Trophoblast cell (in vitro differentiated cells and primary cell): ENCODE data around the gene BBX.

Experiments used
- DNase-seq, 2 donors: peaks; one replicate each; pipeline ENCODE4 v3.0.0-alpha.2; 2016
- H2AFZ ChIP-seq: 2 replicates; pipeline ENCODE4 v1.6.1; 2013; ENCODE audit warnings: low read length, moderate library complexity, mild to moderate bottlenecking; ENCODE audit not compliant: insufficient read depth, poor library complexity
- H2AK5ac ChIP-seq: 2 replicates; pipeline ENCODE4 v1.6.1; 2013; ENCODE audit warnings: mild to moderate bottlenecking, low read length
- H2BK120ac ChIP-seq: 2 replicates; pipeline ENCODE4 v1.6.1; 2013; ENCODE audit warnings: low read length, mild to moderate bottlenecking, moderate library complexity; ENCODE audit not compliant: insufficient read depth, poor library complexity
- H2BK12ac ChIP-seq: 2 replicates; pipeline ENCODE4 v1.6.1; 2013; ENCODE audit warnings: mild to moderate bottlenecking, low read length, moderate library complexity
- H2BK5ac ChIP-seq: 2 replicates; pipeline ENCODE4 v1.6.1; 2013; ENCODE audit warnings: low read length, low read depth, moderate library complexity, mild to moderate bottlenecking; ENCODE audit not compliant: poor library complexity
- H3K14ac ChIP-seq: 2 replicates; pipeline ENCODE4 v1.6.1; 2013; ENCODE audit warnings: mild to moderate bottlenecking, low read length
- H3K18ac ChIP-seq: 2 replicates; pipeline ENCODE4 v1.6.1; 2013; ENCODE audit warnings: mild to moderate bottlenecking, low read length
- H3K23ac ChIP-seq: 2 replicates; pipeline ENCODE4 v1.6.1; 2013; ENCODE audit warnings: low read length
- H3K27ac ChIP-seq: 2 replicates; pipeline ENCODE4 v1.5.1; 2013; ENCODE audit warnings: low read depth, mild to moderate bottlenecking, inconsistent platforms, low read length, moderate library complexity
- H3K27me3 ChIP-seq: 2 replicates; pipeline ENCODE4 v1.6.1; 2013; ENCODE audit warnings: inconsistent platforms, mild to moderate bottlenecking, low read length, moderate library complexity; ENCODE audit not compliant: insufficient read depth
- H3K36me3 ChIP-seq, 2 experiments: 1 replicate in 1 of 2; 2 replicates in 1 of 2; pipeline ENCODE4 v1.6.1; 2013; ENCODE audit warnings: low read length in 2 of 2, mild to moderate bottlenecking in 2 of 2, moderate library complexity in 1 of 2; ENCODE audit not compliant: insufficient read depth in 2 of 2, control insufficient read depth in 1 of 2
- H3K4ac ChIP-seq: 2 replicates; pipeline ENCODE4 v1.6.1; 2013; ENCODE audit warnings: low read depth, mild to moderate bottlenecking, low read length, moderate library complexity
- H3K4me1 ChIP-seq, 2 experiments: 1 replicate in 1 of 2; 2 replicates in 1 of 2; pipeline ENCODE4 v1.6.1; 2013; ENCODE audit warnings: low read length in 2 of 2, mild to moderate bottlenecking in 2 of 2, moderate library complexity in 1 of 2; ENCODE audit not compliant: insufficient read depth in 2 of 2, control insufficient read depth in 1 of 2
- H3K4me2 ChIP-seq: 2 replicates; pipeline ENCODE4 v1.6.1; 2013; ENCODE audit warnings: inconsistent platforms, mild to moderate bottlenecking, low read length, moderate library complexity
- H3K4me3 ChIP-seq: 2 replicates; pipeline ENCODE4 v1.5.1; 2013; ENCODE audit warnings: mild to moderate bottlenecking, low read depth, low read length, inconsistent platforms
- H3K79me1 ChIP-seq: one replicate; pipeline ENCODE4 v1.6.1; 2013; ENCODE audit warnings: low read length
- H3K79me2 ChIP-seq: 2 replicates; pipeline ENCODE4 v1.6.1; 2013; ENCODE audit warnings: low read length, mild to moderate bottlenecking; ENCODE audit not compliant: control insufficient read depth, insufficient read depth, poor library complexity
- H3K9ac ChIP-seq: 2 replicates; pipeline ENCODE4 v1.6.1; 2013; ENCODE audit warnings: mild to moderate bottlenecking, low read length
- H3K9me3 ChIP-seq: 2 replicates; pipeline ENCODE4 v1.6.1; 2013; ENCODE audit warnings: low read depth, mild to moderate bottlenecking, control low read depth, inconsistent platforms, low read length; ENCODE audit not compliant: insufficient read depth
- H4K12ac ChIP-seq: 2 replicates; pipeline ENCODE4 v1.6.1; 2013; ENCODE audit warnings: low read depth, mild to moderate bottlenecking, low read length, moderate library complexity
- H4K8ac ChIP-seq: 2 replicates; pipeline ENCODE4 v1.6.1; 2013; ENCODE audit warnings: low read depth, mild to moderate bottlenecking, low read length, moderate library complexity
- H4K91ac ChIP-seq: one replicate; pipeline ENCODE4 v1.6.1; 2013; ENCODE audit warnings: low read depth, mild to moderate bottlenecking, low read length, moderate library complexity
- WGBS: extraction: QIAGEN DNeasy Blood & Tissue Kit; methylation state at CpG from one replicate; pipeline ENCODE4 v1.1.7; 2013; ENCODE audit warnings: missing lambda C conversion rate; ENCODE audit not compliant: insufficient read length, insufficient coverage; ENCODE audit errors: extremely low coverage; 5-methylcytosine and 5-hydroxymethylcytosine counted together

Gene BBX

DNA sequence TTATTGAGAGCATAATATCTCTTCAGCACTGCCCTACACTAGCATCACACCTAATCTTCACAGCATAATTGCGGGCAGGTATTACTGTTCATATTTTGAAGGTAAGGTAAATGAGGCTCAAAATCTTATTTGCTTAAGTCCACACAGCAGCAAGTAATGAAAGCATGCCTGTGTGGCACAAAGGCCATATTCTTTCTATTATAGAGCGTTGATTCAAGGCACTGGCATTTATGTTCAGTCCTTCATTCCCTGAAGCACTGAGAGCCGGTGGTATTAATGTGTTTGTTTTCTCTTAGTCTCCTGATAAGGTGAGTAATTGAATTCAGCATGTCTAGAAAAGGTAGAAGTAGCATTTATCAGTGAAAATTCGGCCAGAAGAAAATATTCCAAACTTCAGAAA is 231.2 kb downstream of the BBX start:
- Histone ChIP-seq H3K4me1 (no peaks in the 10 kb centered on the region), H3K9ac (no peak overlapping the region), H3K27ac (no peak overlapping the region), H3K9me3 (no peaks in the 10 kb centered on the region), H3K4me2 (no peak overlapping the region), H3K23ac (no peak overlapping the region), H4K8ac (no peak overlapping the region), H2BK5ac (no peak overlapping the region), H3K79me2 (no peaks in the 10 kb centered on the region), H3K4ac (no peak overlapping the region), H3K14ac (no peak overlapping the region), H2BK120ac (no peak overlapping the region), H2AK5ac (no peak overlapping the region), H4K91ac (no peak overlapping the region), H4K12ac (no peak overlapping the region), H3K18ac (no peak overlapping the region), H2BK12ac (no peak overlapping the region), H3K79me1 (no peaks in the 10 kb centered on the region), H3K4me3 (no peak overlapping the region), H3K36me3 (no peaks in the 10 kb centered on the region), H3K27me3 (no peaks in the 10 kb centered on the region), H2AFZ (no peak overlapping the region)
- no CpG with 5 or more reads among the region's 4 CpGs for WGBS
- no peak for DNase-seq

DNA sequence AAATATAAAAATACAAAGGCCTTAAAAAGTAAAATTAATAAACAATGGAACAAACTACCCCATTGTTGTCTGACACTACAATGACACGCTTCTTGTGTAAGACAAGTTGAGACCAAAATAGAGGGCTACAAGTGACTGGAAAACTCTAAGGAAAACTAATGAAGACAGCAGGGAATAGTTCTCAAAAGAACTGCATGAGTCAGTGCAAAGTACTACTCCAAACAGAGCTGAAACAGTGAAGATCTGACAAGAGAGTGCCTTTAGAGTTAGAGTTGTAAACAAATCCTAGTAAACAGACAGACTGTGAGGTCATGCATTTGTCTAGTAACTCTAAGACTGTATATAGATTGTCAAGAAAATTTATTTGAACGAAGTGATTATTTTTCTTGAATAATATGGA is 233.9 kb downstream of the BBX start:
- Histone ChIP-seq H3K4me3 (no peak overlapping the region), H2BK12ac (no peak overlapping the region), H2AK5ac (no peak overlapping the region), H4K8ac (no peak overlapping the region), H3K27me3 (no peaks in the 10 kb centered on the region), H3K14ac (no peak overlapping the region), H3K18ac (no peak overlapping the region), H3K4ac (no peak overlapping the region), H3K79me2 (no peaks in the 10 kb centered on the region), H2AFZ (no peak overlapping the region), H2BK120ac (no peak overlapping the region), H3K36me3 (no peaks in the 10 kb centered on the region), H3K23ac (no peak overlapping the region), H3K9ac (no peak overlapping the region), H4K91ac (no peak overlapping the region), H3K4me2 (no peak overlapping the region), H4K12ac (no peak overlapping the region), H3K9me3 (no peaks in the 10 kb centered on the region), H3K79me1 (no peaks in the 10 kb centered on the region), H3K4me1 (no peaks in the 10 kb centered on the region), H3K27ac (no peak overlapping the region), H2BK5ac (no peak overlapping the region)
- no peak for DNase-seq
- no CpG with 5 or more reads among the region's 2 CpGs for WGBS

DNA sequence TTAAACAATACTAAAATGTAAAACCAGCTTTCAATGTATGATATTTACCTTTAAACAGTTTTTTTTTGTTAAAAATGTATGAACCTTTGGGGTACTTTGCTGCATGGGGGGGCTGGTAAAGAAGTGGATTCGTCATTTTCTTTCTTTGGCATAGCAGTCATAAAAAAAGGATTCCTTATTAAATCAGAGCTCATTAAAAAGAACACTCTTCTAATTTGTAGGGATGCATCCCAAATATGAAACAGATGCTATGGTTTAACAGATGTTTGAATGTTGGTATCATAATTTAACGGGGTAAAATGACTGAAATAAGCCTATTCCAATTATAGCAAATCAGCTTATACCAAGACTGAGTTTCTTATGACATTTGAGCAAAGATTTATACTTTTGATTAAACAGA is 234.4 kb downstream of the BBX start:
- Histone ChIP-seq H3K4me1 (no peaks in the 10 kb centered on the region), H2AFZ (no peak overlapping the region), H3K36me3 (no peaks in the 10 kb centered on the region), H2BK12ac (no peak overlapping the region), H3K14ac (no peak overlapping the region), H3K18ac (no peak overlapping the region), H3K23ac (no peak overlapping the region), H3K27me3 (no peaks in the 10 kb centered on the region), H3K4me3 (no peak overlapping the region), H3K4ac (no peak overlapping the region), H3K4me2 (no peak overlapping the region), H4K12ac (no peak overlapping the region), H2BK120ac (no peak overlapping the region), H2BK5ac (no peak overlapping the region), H3K27ac (no peak overlapping the region), H4K91ac (no peak overlapping the region), H3K9me3 (no peaks in the 10 kb centered on the region), H2AK5ac (no peak overlapping the region), H3K9ac (no peak overlapping the region), H4K8ac (no peak overlapping the region), H3K79me1 (no peaks in the 10 kb centered on the region), H3K79me2 (no peaks in the 10 kb centered on the region)
- WGBS = no CpG with 5 or more reads among the region's 2 CpGs
- no peak for DNase-seq

DNA sequence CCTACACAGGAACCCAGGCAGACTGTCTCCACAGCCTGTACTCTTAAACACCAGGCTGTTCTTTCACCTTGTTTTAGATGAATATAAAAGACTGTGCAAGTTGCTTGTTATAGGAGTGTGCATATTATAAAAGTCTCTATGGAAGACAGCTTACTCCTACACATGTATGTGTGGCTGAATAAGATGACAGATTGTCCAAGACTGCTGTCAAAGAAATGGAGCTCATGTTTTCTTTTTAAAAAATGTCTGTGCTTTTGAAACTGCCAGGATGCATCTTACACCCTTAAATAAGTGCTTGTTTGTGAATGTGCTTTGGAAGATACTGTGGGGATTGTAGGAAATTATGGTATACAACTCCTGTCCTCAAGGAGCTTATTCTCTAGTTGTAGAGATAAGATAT is 237.4 kb downstream of the BBX start:
- no peak overlapping the region for H4K91ac ChIP-seq
- H2BK12ac ChIP-seq = no peak overlapping the region
- no peak overlapping the region for H3K14ac ChIP-seq
- no peak overlapping the region for H2AFZ ChIP-seq
- H3K9ac ChIP-seq = no peak overlapping the region
- H3K79me1 ChIP-seq = no peaks in the 10 kb centered on the region
- H3K4ac ChIP-seq = no peak overlapping the region
- H3K4me3 ChIP-seq = no peak overlapping the region
- no peak overlapping the region for H2BK5ac ChIP-seq
- no peak overlapping the region for H3K4me2 ChIP-seq
- H3K23ac ChIP-seq = no peak overlapping the region
- no peak overlapping the region for H3K27ac ChIP-seq
- no peaks in the 10 kb centered on the region for H3K36me3 ChIP-seq
- H2BK120ac ChIP-seq = no peak overlapping the region
- no peaks in the 10 kb centered on the region for H3K27me3 ChIP-seq
- H4K8ac ChIP-seq = no peak overlapping the region
- no peak overlapping the region for H3K18ac ChIP-seq
- H3K4me1 ChIP-seq = no peaks in the 10 kb centered on the region
- no peaks in the 10 kb centered on the region for H3K79me2 ChIP-seq
- no peaks in the 10 kb centered on the region for H3K9me3 ChIP-seq
- H2AK5ac ChIP-seq = no peak overlapping the region
- DNase-seq = no peak
- no peak overlapping the region for H4K12ac ChIP-seq

DNA sequence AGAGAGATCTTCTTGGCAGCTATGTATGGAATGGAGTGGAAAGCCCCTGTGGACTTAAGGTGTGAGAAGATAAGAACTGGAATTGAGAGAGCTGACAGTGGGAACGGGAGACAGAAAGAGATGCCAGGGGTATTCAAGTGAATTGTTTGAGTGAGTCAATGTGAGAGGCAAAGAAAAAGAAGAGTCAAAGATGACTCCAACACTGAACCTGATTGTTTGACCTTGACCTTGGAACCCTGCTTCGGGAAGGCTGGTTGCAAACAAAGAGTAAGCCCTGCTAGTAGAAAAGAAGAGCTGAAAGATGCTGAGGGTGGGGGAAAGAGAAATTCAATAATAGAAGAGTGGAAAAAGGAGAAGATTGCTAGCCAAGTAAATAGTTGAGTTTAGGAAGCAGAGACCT is 238.6 kb downstream of the BBX start:
- Histone ChIP-seq H3K36me3 (no peaks in the 10 kb centered on the region), H3K79me1 (no peaks in the 10 kb centered on the region), H3K27ac (no peak overlapping the region), H4K8ac (no peak overlapping the region), H2BK12ac (no peak overlapping the region), H3K4me2 (no peak overlapping the region), H3K4me3 (no peak overlapping the region), H3K27me3 (no peaks in the 10 kb centered on the region), H4K91ac (no peak overlapping the region), H4K12ac (no peak overlapping the region), H2BK5ac (no peak overlapping the region), H3K18ac (no peak overlapping the region), H3K79me2 (no peaks in the 10 kb centered on the region), H3K4me1 (no peaks in the 10 kb centered on the region), H2AFZ (no peak overlapping the region), H3K14ac (no peak overlapping the region), H3K23ac (no peak overlapping the region), H3K4ac (no peak overlapping the region), H2AK5ac (no peak overlapping the region), H3K9me3 (peaks cover 2% of the 10 kb centered on the region), H2BK120ac (no peak overlapping the region), H3K9ac (no peak overlapping the region)
- no peak for DNase-seq
- WGBS = no CpG with 5 or more reads among the region's 2 CpGs
